Fibroblast of peridontal ligament (primary cell): ENCODE measurements around the gene TWIST2.
A peak's percentile ranks its signal among the peaks of the same experiment; 100 is the strongest.

Experiments
- DNase-seq: peaks from one replicate; pipeline ENCODE4 v3.0.0-alpha.2; 2010; ENCODE audit errors: extremely low read depth

Gene TWIST2

DNA sequence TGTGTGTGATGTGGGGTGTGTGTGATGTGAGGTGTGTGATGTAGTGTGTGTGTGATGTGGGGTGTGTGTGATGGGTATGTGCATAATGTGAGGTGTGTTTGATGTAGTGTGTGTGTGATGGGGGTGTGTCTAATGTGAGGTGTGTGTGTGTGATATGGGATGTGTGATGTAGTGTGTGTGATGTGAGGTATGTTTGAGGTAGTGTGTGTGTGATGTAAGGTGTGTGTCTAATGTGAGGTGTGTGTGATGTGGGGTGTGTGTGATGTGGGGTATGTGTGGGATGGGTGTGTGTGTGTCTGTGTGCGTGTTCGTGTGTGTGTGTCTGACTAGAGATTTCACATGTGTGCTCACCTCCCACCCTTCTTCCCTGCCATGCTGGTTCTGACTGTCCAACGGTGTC is 56.3 kb downstream of the TWIST2 start:
- no peak for DNase-seq

DNA sequence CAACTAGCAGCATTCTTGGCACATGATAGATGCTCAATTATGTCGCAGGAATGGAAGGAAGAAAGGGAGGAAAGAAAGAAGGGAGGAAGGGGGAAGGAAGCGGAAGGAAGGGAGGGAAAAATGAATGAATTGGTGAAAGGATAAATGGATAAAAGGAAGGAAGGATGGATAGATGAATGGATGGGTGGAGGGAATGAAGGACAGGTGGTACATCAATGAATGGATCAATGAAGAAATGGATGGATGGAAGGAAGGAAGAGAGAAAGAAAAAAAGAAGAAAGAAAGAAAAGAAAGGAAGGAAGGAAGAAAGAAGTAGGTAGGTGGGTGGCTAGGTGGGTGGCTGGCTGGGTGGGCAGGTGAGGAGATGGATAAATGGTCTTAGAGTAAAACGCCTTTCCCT is 56.8 kb downstream of the TWIST2 start:
- DNase-seq, result no peak

DNA sequence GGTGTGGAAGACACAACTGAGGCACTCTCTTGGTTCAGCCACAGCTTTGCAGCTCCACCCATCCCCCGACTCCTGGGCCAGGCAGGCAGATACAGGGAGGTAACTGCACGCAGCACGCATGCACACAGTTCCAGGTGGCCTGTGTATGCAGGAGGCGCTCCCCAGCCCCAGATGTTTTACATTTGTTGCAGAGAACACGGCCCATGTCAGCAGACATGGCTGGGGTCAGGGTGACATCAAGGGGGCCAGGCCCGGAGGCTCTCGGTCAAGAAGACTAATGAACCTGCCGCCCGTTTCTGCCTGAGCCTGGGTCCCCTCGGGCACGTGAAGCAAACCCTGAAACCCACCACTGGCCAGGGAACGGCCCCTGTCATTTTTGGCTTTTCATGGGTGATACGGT is 57.3 kb downstream of the TWIST2 start:
- no peak for DNase-seq

DNA sequence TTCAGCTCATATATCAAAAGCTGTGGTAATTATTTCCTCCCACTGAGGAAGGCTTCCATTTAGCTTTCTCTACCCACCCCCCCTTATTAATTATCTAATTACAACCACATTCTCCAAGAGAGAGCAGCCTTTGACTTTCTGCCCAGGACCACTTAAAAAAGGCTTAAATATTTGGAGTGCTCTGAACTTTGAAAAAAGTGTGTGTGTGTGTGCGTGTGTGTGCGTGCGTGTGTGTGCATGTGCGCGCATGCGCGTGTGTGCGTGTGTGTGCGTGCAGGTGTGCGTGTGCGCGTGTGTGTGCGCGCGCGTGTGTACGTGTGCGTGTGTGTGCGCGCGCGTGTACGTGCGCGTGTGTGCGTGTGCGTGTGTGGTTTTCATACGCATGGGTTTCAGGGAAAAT is 57.8 kb downstream of the TWIST2 start:
- no peak for DNase-seq

DNA sequence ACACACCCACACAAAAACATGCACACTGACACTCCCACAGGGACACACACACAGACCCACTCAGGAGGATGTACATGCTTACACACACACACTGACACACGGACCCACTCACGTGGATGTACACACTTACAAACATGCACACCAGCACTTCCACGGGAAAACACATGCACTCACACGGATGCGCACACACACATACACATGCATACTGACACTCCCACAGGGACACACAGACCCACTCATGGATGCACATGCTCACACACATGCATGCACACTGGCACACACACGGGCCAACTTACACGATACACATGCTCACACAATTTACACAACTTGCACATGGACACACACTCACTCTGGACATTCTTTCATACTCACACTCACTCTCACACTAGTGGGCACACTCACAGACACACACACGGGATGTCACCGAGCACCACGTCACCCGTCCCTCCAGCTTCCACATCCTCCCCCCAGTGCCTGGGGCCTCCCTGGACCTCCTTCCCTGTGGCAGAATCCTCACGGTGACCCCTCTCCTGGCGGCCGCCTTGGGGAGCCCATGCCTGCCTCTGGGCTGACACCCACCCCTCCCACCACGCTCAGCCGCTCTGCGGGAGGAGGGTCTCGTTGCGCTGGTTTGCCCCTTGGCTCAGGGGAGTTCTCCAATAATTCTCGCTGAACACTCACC is 58.5 kb downstream of the TWIST2 start:
- no peak for DNase-seq

DNA sequence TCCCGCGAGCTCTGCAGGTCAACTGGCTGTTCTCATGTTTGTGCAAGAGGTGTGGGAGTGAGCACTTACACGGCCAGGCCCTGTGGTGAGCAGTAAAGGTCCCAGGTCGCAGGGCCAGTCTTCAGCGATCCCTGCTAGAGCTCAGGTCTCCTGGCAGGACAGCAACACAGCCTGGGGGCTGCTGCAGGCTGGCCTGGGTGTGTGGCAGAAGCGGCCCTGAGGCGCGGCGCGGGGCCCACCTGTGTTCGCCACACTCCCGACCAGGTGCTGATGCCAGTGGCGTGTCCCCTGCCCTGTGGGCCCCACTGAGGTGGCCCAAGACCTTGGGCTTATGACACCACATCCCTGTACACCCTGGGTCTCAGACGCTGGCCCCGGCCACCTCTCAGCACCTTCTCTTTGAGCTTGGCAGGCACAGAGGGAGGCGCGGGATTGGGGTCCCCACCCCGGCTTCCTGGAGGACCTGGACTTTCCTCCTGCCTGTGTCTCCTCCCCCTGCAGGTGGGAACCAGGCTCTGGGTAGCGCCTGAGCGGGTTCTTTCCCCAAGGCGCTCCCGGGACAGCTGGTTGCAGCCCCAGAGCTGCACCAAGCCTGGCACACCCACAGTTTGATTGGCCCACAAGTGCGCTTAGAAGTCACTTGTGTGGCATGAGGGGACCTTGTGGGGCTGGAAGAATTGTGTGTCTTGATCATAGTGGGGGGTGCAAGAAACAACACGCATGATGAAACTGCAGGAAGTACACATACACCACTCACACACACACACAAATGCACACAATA is 59.2 kb downstream of the TWIST2 start:
- no peak for DNase-seq

DNA sequence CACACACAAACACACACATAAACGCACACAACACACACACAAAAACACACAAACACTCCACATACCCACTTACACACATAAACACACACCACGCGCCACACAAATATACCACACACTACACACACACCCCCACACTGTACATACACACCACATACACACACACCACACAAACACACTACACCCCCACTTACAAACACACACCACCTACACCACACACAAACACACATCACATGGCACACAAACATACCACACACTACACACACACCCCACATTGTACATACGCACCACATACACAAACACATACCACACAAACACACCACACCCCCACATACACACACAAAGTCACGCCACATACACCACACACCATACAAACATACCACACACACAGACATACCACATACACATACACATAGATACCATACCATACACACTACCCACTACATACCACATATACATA is 59.9 kb downstream of the TWIST2 start:
- DNase-seq, result no peak

DNA sequence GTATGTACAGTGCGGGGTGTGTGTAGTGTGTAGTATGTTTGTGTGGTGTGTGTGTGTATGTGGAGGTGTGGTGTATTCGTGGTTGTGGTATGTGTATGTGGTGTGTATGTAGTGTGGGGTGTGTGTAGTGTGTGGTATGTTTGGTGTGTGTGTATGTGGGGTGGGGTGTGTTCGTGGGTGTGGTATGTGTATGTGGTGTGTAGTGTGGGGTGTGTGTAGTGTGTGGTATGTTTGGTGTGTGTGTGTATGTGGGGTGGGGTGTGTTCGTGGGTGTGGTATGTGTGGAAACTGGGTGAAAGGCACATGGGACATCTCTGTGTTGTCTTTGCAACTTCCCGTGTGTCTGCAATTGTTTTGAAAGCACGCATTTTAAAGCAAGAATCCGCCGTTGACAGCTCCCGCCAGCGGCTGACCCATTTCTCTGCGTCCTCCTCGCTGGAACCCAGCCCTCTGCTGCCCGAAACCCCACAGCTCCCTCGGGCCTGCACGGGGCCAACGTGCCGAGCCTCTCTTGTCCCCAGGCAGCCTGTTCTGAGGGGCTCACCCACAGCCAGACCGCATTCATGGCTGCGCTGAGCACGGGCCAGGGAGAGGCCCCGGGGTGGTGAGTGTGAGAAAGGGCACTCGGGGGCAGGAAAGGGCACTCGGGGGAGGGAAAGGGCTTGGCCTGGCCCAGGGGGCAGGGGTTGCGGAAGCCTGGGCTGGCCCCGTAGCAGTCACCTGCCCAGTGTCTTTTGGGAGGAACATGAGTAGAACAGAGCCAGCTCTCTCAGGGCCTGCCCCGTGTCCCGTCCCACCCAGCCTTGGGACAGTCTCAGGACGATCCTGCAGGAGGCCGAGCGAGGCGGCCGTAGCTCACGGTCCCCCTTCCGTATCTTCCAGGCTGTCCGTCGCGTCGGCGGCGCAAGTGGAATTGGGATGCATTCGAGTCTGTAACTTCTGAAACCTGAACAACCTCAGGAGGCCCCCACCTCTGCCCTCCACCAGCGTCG is 61.4 kb downstream of the TWIST2 start:
- peak; percentile 43 for DNase-seq

DNA sequence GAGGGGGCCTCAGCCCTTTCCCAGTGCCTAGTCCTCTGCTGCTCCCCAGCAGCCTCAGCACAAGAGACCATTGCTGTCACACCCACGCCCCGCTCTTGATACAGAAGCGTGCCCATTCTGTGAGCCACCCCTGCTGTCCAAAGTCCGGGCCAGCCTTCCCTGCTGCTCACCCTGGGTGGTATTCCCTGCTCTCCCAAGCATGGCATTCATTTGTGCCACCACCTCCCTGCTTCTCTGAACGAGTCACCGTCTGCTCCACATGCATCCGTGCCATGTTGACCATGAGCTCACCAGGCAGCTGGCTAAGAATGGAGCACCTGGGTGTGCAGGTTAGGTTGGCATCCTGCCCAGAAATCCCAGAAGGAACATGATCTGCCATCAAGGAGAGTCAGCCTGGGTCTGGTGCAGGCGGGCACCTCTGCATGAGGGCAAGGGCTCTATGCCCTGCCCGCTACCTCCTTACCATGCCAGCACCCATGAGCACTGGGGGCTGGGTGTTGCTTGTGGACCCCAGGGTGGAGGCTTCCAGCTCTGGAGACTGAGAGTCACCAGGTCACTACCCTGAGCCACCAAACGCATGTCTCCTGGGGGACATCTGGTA is 63.0 kb downstream of the TWIST2 start:
- no peak for DNase-seq

DNA sequence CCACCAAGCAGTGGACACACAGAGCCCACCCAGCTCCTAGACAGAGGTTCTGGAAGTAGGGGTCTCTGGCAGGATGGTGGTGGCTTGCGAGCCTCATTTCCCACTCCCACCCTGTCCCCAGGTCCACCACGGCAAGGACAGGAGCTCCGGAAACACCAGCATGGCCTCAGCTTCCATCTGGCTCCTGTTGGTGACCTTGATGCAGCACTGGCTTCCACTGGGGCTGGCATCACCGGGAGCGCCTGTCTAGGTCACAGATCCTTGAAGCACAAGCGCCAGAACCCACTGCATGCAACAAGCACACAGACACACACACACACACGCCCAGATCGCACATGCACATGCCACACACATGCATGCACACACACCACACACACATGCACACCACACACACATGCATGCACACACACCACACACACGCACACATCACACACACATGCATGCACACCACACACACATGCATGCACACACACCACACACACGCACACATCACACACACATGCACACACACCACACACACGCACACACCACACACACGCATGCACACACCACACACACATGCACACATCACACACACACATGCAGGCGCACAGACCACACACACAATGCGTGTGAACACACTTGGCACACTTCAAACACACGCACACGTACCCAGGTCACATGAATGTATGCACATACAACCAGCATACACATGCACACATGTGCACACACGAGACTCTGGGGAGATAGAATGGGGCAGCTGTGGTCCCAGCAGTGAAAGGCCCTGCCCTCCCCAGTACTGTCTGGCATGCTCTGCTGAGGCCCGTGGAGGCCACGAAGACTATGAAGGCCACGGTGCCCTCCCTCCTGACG is 63.7 kb downstream of the TWIST2 start:
- DNase-seq, result no peak

DNA sequence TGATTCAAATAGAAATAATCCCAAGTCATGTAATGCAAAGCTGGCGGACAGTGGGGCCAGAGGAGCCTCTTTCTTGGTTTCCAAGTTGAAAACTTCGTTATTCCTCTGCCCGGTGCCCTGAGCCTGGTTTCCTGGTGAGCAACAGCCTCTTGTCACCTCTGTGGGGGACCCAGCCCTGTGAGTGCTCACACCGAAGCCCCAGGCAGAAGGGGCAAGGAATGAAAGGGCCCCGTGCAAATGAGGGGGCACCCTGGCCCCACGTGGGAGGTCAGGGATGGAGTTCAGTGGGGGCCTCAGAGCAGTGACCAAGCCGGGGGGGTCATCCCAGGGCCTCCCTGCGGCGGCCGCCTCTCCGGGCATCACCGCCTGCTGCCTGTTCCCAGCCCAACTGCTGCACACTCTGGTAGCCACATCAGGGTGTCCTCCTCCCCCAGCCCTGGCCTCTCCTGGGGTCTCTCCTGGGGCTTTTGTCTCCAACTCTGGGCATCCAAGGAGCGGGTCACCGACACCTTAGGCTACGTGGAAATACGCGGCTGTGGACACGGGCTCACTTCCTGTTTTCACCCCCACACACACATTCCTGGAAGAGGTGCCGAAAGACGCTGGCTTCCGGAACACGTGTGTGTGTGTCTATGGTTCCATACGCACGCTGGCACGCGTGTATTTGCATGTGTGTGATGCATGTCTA is 64.5 kb downstream of the TWIST2 start:
- DNase-seq, result no peak

DNA sequence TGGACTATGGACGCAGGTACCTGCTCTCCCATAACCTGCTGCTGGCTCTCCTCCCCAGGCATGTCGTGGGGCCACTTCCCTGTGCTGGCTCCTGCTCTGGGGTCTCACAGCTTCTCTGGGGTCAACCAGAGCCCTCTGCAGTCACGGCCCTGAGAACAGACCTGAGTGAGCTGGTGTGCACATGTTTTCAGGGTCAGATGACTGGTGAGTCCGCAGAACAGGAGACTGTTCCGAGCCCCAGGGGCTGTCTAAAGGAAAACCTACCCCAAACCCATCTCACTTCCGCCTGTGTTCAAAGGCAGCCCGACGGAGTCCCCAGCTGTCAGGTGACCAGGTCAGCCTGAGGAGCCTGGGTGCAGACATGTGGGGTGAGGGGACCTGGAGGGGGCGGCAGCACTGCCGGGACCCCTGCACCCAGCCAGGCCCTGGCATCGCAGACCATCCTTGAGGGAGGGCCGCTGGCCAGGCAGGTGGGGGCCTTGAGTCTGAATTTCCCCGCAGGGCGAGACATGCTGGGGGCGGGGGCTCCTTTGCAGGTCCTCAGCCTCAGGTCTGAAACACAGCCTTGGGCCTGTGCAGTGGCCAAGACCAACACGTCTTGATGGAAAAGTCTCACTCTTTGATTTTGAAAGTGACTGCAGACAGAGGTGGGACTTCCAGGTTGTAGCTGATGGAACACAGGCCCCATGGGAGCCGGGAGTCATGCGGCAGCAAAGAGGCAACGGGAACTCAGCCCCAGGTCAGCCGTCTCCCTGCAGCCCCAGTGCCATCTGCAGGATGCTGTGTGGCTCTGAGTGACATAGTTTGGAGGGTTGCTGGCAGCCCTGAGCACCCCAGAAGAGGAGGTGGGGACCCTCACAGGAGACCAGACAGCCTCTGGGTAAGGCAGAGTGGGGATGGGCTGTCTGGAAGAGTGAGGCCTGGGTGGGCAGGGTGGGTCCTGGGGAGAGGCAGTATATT is 65.3 kb downstream of the TWIST2 start:
- DNase-seq, result no peak

DNA sequence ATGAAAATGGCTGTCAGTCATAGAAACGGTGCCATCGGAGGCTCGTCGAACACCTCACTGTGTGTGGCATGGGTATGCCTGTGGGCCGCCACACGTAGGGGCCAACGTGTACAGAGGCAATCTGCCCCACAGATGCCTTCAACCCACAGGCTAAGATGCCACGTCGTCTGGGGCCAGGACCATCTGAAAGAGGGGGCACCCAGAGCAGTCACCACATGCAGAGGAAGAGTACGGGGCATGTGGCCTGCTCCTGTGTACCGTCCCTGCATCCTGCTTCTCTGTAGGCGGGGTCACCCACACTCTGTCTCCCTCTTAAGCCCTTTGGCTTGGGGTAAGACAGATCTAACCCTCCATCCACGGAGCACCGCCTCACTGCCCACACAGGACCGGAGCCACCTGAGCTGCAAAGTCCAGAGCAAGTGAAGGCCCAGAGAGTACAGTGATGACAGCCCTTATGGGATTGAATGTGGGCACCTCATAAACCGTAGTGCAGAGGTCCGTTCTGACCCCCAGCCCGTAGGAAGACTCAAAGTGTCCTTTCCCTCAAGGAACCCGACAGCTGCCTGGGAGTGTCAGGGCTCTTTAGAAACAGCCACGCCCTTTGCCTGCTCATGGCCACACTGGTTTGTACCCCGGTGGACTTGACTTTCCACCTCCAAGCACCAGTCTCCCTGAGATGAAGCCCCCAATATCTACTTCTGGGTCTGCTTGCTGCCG is 66.2 kb downstream of the TWIST2 start:
- DNase-seq, result no peak

DNA sequence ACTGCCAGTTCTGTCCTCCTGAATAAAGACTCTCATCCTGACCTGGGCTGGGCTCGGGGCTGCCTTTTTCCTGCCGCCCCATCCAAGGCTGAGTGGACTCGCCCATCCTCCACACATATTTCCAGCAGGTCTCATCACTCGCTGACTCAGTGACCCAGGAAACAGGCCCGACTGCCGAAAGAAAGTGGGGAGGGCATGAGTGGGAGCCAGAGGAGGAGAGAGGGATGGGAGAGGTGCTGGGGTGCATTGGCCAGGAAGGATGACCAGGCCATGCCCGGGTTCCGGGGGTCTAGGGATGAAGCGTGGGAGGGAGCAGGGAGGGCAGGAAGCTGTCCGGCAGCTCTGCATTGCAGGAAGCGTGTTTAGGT is 66.7 kb downstream of the TWIST2 start:
- peak; percentile 30 for DNase-seq

DNA sequence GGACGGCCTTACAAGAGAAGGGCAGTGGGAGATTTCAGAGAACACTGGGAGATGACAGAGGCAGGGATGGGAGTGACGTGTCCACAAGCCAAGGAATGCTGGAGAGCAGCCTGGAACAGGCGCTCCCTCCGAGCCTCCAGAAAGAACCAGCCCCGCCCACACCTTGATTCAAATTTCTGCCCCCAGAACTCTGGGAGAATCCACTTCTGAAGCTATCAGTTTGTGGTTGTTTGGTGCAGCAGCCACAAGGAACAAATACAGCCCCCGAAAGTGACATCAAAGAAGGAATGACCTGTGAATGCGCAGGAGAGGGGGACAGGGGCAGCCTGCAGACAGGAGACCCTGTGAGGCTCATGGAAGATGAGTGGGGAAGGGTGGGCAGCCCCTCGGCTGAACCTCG is 67.3 kb downstream of the TWIST2 start:
- DNase-seq, result no peak

DNA sequence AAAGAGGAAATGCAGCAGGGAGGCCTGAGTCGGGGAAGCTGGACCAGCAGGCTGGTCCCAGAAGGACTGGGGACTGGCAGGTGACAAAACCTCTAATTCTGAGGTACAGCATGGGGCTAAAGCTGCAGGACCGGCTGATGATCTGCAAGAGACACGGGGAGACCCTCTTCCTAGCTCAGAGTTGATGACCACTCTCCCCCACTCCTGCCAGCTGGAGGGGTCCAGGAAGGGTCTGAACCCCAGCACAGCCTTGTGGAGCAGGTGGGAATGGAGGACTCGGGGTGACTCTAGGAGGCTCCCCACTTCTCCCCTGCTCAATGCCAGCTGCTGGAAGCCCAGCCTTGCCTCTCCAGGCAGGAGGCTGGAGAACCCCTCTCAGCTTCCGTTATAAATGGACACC is 67.7 kb downstream of the TWIST2 start:
- DNase-seq, result no peak

DNA sequence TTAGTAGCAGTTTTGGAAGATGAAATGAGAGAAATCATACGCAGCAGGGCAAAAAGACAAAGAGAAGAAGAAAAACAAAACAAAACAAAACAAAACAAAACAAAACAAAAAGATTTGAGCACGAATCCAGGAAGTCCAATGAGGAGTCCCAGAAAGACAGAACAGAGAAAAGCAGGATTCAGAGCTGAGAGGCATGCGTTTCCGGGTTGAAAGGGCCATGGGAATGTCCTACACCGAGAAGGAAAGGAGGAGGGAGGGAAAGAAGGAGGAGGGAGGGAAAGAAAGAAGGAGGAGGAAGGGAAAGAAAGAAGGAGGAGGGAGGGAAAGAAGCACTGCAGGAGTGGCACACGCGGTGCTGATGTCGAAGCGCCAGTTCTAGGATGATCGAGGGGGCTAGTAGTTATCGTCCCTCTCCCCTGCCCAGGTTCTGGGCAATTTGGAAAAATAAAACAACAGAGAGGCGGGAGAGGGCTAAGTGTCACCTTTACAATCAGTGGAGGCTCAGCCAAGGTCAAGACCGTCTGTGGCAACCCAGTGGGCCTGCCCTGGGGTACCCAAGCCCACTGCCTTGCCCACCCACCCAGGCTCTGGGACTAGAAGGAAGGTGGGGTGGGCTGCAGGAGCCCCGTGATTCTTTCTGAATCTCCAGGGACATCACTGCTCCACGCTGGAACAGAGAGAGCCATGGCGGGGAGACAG is 68.4 kb downstream of the TWIST2 start:
- no peak for DNase-seq
